Uterus (tissue), 4 donors: ENCODE data around the gene IQCE. TPM values are rescaled to one million over a fixed set of nuclear protein-coding genes. Genes with fewer than 3 reads are reported as not detected.

Experiments used
- DNase-seq, 2 donors: peaks; one replicate each; pipeline ENCODE4 v3.0.0-alpha.2; 2019 to 2020
- H3K27ac ChIP-seq, 2 donors: fragments of 200-600 bp; sonication (generic); 1 replicate in 1 of 2; 2 replicates in 1 of 2; pipeline ENCODE4 v1.5.1; 2016 to 2018
- H3K27me3 ChIP-seq, 2 donors: fragments of 200-600 bp; sonication (generic); one replicate each; pipeline ENCODE4 v1.5.1; 2018 to 2019; ENCODE audit warnings: control low read depth in 1 of 2
- H3K36me3 ChIP-seq, 2 donors: fragments of 200-600 bp; sonication (generic); one replicate each; pipeline ENCODE4 v1.5.1; 2019; ENCODE audit warnings: control low read depth in 1 of 2
- H3K4me1 ChIP-seq, 2 donors: fragments of 200-600 bp; sonication (generic); one replicate each; pipeline ENCODE4 v1.5.1; 2018 to 2019; ENCODE audit warnings: control low read depth in 1 of 2
- H3K4me3 ChIP-seq, 2 donors: fragments of 200-600 bp; sonication (generic); 1 replicate in 1 of 2; 2 replicates in 1 of 2; pipeline ENCODE4 v1.5.1; 2018 to 2019; ENCODE audit warnings: mild to moderate bottlenecking in 1 of 2
- H3K9me3 ChIP-seq, 2 donors: fragments of 200-600 bp; sonication (generic); one replicate each; pipeline ENCODE4 v1.5.1; 2019; ENCODE audit warnings: control low read depth in 1 of 2
- POLR2A ChIP-seq, 2 donors: fragments of 450-650 bp; IDR thresholded peaks; one replicate each; pipeline ENCODE4 v1.6.1; 2016; ENCODE audit warnings: antibody characterized with exemption in 2 of 2, mild to moderate bottlenecking in 1 of 2, moderate library complexity in 1 of 2
- intact Hi-C: fragments of 100-400 bp; cut with DNase I; formaldehyde crosslinking; loops from one replicate; pipeline ENCODE4 v1.15.1; 2023; ENCODE audit warnings: low total_unique reads
- total RNA-seq, 4 donors: library from RNA; depleted of rRNA in 3 of 4; stranded (reverse); fragments of >200 nt in 3 of 4; gene quantifications; one replicate each; pipeline versions ENCODE4 v1.1.0 to v1.2.4, GENCODE V29; 2014 to 2023
- TF ChIP-seq, protein P1 (sequence below), 4 experiments: fragments of 200-600 bp in 2 of 4; fragments of 450-650 bp in 2 of 4; sonication (generic) in 2 of 4; IDR thresholded peaks; one replicate each; pipeline ENCODE4 v1.5.1; 2016 to 2019; ENCODE audit warnings: antibody characterized with exemption in 4 of 4, mild to moderate bottlenecking in 2 of 4, moderate library complexity in 1 of 4
- donor health status: DM: yes; HTN: yes; CAD: no.

IQCE gene
- total RNA-seq, 4 donors from 2014 or later = 6.8 to 28.0 (median 16.9) TPM

DNA sequence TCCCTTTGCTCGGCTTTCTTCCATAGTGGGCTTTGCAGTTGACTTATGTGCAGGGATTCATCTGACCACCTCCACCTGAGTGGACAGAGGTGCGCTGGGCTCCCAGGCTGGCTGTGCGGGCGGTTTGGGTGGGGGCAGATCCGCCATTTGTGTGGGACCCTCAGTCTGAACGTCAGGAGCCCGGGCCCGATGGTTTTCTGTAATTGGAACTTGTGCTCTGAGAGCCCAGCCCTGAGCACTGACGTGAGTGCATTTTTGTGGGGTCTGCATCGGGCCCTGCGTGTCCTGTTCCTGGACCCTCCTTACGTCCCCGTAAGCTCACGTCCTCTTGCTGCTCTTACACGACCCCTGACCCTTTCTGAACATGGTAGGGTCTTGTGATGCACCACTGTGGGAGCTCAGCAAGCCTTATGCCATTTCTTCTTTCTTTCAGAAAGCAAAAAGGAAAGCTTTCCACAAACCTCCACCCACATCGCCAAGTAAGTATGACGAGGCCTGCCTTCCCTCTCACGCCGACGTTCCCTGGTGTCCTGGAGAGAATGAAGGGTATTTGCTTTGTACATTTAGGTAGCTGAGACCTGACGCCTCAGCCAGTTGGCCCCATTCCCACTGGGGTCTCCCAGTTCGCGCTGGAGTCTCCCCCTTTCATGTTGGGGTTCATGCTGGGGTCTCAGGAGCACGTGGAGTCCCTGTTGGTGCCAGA lies 9.9 kb downstream of the IQCE start:
- Histone ChIP-seq H3K27me3 (no peaks in the 10 kb centered on the region), H3K27ac (no peak overlapping the region), H3K36me3 (no peaks in the 10 kb centered on the region), H3K9me3 (no peaks in the 10 kb centered on the region), H3K4me1 (no peaks in the 10 kb centered on the region), H3K4me3 (no peak overlapping the region)
- no peak for DNase-seq
- TF ChIP-seq POLR2A (IDR thresholded peaks at IDR 0.05) = no peak
- TF ChIP-seq, protein P1, sequence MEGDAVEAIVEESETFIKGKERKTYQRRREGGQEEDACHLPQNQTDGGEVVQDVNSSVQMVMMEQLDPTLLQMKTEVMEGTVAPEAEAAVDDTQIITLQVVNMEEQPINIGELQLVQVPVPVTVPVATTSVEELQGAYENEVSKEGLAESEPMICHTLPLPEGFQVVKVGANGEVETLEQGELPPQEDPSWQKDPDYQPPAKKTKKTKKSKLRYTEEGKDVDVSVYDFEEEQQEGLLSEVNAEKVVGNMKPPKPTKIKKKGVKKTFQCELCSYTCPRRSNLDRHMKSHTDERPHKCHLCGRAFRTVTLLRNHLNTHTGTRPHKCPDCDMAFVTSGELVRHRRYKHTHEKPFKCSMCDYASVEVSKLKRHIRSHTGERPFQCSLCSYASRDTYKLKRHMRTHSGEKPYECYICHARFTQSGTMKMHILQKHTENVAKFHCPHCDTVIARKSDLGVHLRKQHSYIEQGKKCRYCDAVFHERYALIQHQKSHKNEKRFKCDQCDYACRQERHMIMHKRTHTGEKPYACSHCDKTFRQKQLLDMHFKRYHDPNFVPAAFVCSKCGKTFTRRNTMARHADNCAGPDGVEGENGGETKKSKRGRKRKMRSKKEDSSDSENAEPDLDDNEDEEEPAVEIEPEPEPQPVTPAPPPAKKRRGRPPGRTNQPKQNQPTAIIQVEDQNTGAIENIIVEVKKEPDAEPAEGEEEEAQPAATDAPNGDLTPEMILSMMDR (IDR thresholded peaks at IDR 0.05) = no peak
- intact Hi-C loops = no loop called here

DNA sequence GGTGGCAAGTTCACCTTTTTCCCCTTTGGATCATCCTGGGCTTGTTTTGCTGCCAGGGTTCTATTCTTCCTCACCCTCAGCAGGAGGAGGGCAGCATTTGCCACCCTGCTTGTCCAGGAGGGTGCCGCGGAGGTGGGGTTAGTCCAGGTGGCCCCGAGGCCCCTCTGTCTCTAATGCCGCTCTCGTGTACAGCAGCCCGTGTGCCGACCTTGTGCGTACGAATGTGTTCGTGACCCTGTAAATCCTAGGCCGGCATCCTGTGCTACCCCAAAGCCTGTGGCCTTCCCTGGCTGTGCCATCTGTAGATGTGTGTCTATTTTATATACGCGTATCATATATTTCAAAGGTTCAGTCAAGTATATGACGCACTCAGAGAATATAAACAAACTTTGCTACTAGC lies 10.6 kb downstream of the IQCE start:
- Histone ChIP-seq H3K27me3 (no peaks in the 10 kb centered on the region), H3K4me1 (no peaks in the 10 kb centered on the region), H3K9me3 (no peaks in the 10 kb centered on the region), H3K4me3 (no peak overlapping the region), H3K27ac (no peak overlapping the region), H3K36me3 (no peaks in the 10 kb centered on the region)
- no peak for TF ChIP-seq POLR2A (IDR thresholded peaks at IDR 0.05)
- TF ChIP-seq, protein P1 (IDR thresholded peaks at IDR 0.05) = no peak
- intact Hi-C loops = no loop called here
- no peak for DNase-seq

DNA sequence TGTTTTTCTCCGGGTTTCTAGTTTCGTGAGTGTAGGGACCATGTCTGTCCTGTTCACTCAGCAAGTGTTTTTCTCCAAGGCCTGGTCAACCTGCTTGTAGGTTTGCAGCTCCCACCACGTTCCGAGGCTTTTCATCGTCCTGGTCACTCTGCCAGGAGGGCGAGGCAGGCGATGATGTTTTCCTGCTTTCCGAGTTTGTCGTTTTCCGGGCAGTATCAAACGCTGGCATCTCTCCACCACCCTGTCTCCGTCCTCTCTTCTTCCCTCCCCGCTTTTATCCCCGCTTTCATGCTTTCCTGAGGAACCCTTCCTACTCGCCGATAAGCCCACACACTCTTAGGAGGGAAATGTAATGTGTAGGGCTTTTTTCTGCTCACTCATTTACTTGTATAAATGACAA lies 11.2 kb downstream of the IQCE start:
- Histone ChIP-seq H3K4me1 (no peaks in the 10 kb centered on the region), H3K36me3 (no peaks in the 10 kb centered on the region), H3K9me3 (no peaks in the 10 kb centered on the region), H3K4me3 (no peak overlapping the region), H3K27ac (no peak overlapping the region), H3K27me3 (no peaks in the 10 kb centered on the region)
- intact Hi-C loops = no loop called here
- DNase-seq = no peak
- TF ChIP-seq, protein P1 (IDR thresholded peaks at IDR 0.05) = no peak
- no peak for TF ChIP-seq POLR2A (IDR thresholded peaks at IDR 0.05)

DNA sequence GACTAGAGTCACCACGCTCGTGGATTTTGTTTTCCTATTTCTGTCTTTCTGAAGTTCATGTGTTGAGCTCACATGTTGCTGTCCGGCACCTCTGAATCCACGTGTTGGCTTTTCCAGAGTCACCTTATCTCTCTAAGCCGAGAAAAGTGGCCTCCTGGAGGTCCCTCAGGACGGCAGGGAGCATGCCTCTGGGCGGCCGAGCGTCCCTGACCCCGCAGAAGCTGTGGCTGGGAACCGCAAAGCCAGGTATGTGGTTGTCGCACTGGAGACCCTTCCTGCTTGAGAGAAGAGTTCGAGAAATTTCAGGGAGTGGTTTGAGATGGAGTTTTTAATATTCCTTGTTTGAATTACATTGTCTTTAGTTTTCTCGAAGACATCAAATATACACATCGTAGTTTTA lies 12.6 kb downstream of the IQCE start:
- Histone ChIP-seq H3K27me3 (no peaks in the 10 kb centered on the region), H3K4me3 (no peak overlapping the region), H3K27ac (no peak overlapping the region), H3K36me3 (no peaks in the 10 kb centered on the region), H3K4me1 (no peaks in the 10 kb centered on the region), H3K9me3 (no peaks in the 10 kb centered on the region)
- no peak for TF ChIP-seq POLR2A (IDR thresholded peaks at IDR 0.05)
- TF ChIP-seq, protein P1 (IDR thresholded peaks at IDR 0.05) = no peak
- no peak for DNase-seq
- intact Hi-C loops = no loop called here

DNA sequence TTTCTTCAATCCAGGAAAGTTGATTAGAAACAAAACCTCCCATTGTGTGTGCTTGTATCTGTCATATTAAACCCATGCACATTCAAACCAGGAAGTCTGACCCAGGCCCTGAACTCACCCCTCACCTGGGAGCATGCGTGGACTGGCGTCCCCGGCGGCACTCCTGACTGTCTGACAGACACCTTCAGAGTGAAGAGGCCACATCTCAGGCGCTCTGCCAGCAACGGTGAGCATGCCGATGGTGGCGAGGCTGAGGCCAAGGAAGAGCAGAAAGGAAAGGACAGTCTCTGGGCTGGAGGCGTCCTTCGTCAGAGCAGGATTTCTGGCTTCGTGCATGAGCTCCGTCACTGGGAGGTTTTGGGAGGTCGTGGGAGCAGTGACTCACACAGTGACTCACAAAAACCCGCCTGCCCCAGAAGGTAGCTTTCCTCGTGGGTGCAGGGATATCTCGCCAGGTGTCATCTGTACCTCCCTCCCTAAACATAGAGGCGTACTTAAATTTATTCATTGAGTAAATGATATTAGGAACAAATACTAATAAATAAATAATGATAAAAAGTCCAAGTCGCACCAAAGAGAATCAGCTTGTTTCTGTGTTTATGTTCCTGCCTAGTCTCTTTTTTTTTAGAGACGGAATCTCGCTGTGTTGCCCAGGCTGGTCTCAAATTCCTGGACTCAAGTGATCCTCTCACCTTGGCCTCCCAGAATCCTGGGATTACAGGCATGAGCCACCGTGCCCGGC lies 13.5 kb downstream of the IQCE start:
- no peak for TF ChIP-seq POLR2A (IDR thresholded peaks at IDR 0.05)
- TF ChIP-seq, protein P1 (IDR thresholded peaks at IDR 0.05) = no peak
- H3K36me3 ChIP-seq = no peaks in the 10 kb centered on the region
- no peaks in the 10 kb centered on the region for H3K4me1 ChIP-seq
- H3K4me3 ChIP-seq = no peak overlapping the region
- H3K9me3 ChIP-seq = no peaks in the 10 kb centered on the region
- H3K27me3 ChIP-seq = no peaks in the 10 kb centered on the region
- no peak for DNase-seq
- no peak overlapping the region for H3K27ac ChIP-seq
- intact Hi-C loops = no loop called here
